ENCODE measurements around the gene MTERF2.
"Not testable (repeated sequence)": the region's sequence is repeated elsewhere in the genome, so short reads cannot be mapped to it uniquely, and the experiment has no call there.

MTERF2 gene

GRCh38 chr12:106986625-106987389 lies at the start of gene MTERF2:
MTERF2 (minus strand) TSS chr12:106987146; CDS start chr12:106978714, 8,432 bp downstream.
- peak; percentile 55 for DNase-seq (ENCODE audit: low read depth, low spot score)

GRCh38 chr12:107035733-107036132 lies 48.8 kb upstream of the MTERF2 start:
- no peak for DNase-seq (ENCODE audit: low read depth, low spot score)

GRCh38 chr12:107033758-107034739 lies 47.1 kb upstream of the MTERF2 start:
- no peak for DNase-seq (ENCODE audit: low read depth, low spot score)

GRCh38 chr12:107032266-107032665 lies 45.3 kb upstream of the MTERF2 start:
- no peak for DNase-seq (ENCODE audit: low read depth, low spot score)

GRCh38 chr12:107031061-107031460 lies 44.1 kb upstream of the MTERF2 start:
- DNase-seq (ENCODE audit: low read depth, low spot score) = no peak

- DNase-seq (ENCODE audit: low read depth, low spot score) = no peak
These were observed 42.1 kb upstream of the MTERF2 start for GRCh38 chr12:107029081-107029480.

- no peak for DNase-seq (ENCODE audit: low read depth, low spot score)
These were observed 40.7 kb upstream of the MTERF2 start for GRCh38 chr12:107027636-107028053.

GRCh38 chr12:107026806-107027635 lies 40.1 kb upstream of the MTERF2 start:
- no peak for DNase-seq (ENCODE audit: low read depth, low spot score)

GRCh38 chr12:107026356-107026755 lies 39.4 kb upstream of the MTERF2 start:
- DNase-seq (ENCODE audit: low read depth, low spot score) = not testable (repeated sequence)

GRCh38 chr12:107025671-107026070 lies 38.7 kb upstream of the MTERF2 start:
- DNase-seq (ENCODE audit: low read depth, low spot score) = no peak

- DNase-seq (ENCODE audit: low read depth, low spot score) = no peak
These were observed 32.6 kb upstream of the MTERF2 start for GRCh38 chr12:107019546-107019945.

- DNase-seq (ENCODE audit: low read depth, low spot score) = no peak
These were observed 30.1 kb upstream of the MTERF2 start for GRCh38 chr12:107017042-107017441.

- DNase-seq (ENCODE audit: low read depth, low spot score) = no peak
These were observed 27.1 kb upstream of the MTERF2 start for GRCh38 chr12:107014055-107014454.

- DNase-seq (ENCODE audit: low read depth, low spot score) = no peak
These were observed 25.9 kb upstream of the MTERF2 start for GRCh38 chr12:107012736-107013425.

- DNase-seq (ENCODE audit: low read depth, low spot score) = no peak
These were observed 24.6 kb upstream of the MTERF2 start for GRCh38 chr12:107011519-107011918.

- DNase-seq (ENCODE audit: low read depth, low spot score) = no peak
These were observed 20.5 kb upstream of the MTERF2 start for GRCh38 chr12:107007411-107007810.

- DNase-seq (ENCODE audit: low read depth, low spot score) = not testable (repeated sequence)
These were observed 15.7 kb upstream of the MTERF2 start for GRCh38 chr12:107002665-107003064.

GRCh38 chr12:106999446-106999845 lies 12.5 kb upstream of the MTERF2 start:
- no peak for DNase-seq (ENCODE audit: low read depth, low spot score)

- no peak for DNase-seq (ENCODE audit: low read depth, low spot score)
These were observed 11.0 kb upstream of the MTERF2 start for GRCh38 chr12:106997916-106998315.

- not testable (repeated sequence) for DNase-seq (ENCODE audit: low read depth, low spot score)
These were observed 9.2 kb upstream of the MTERF2 start for GRCh38 chr12:106996102-106996501.

Measured in activated naive CD8-positive, alpha-beta T cell treated with anti-CD3 and anti-CD28 coated beads, Interleukin-2, amount 50 U/mL, for 16 hours (primary cell).